ENCODE measurements around the gene SLC4A11. TPM values are rescaled to one million over a fixed set of nuclear protein-coding genes. Genes with fewer than 3 reads are reported as not detected.

The SLC4A11 gene
- polyA plus RNA-seq, 2 of the 4 experiments (the other 2 are of a cell fraction), result 2.0 to 10.7 TPM

DNA sequence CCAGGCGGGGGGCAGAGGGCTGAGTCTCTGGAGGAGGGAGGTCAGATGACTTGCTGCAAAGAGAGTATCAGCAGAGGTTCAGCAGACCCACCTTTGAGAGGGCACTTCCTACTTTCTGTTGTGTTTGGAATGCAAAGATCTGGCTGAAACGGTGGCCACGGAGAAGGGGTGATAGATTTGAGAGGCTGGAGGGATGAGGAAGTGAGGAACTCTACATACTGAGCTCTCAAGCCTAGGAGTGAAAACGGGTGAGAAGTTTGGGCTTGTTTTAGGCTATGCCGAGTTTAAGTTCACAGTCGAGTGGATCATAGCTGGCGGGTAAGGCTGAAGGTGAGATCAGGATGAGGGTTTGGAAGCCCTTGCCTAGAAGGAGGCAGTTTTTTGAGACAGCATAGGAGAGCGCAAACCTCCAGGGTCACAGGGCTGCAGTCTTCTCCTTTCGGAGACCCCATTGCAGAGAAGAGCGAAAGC lies 30.2 kb downstream of the SLC4A11 start (continued):
- TF ChIP-seq, protein P1, sequence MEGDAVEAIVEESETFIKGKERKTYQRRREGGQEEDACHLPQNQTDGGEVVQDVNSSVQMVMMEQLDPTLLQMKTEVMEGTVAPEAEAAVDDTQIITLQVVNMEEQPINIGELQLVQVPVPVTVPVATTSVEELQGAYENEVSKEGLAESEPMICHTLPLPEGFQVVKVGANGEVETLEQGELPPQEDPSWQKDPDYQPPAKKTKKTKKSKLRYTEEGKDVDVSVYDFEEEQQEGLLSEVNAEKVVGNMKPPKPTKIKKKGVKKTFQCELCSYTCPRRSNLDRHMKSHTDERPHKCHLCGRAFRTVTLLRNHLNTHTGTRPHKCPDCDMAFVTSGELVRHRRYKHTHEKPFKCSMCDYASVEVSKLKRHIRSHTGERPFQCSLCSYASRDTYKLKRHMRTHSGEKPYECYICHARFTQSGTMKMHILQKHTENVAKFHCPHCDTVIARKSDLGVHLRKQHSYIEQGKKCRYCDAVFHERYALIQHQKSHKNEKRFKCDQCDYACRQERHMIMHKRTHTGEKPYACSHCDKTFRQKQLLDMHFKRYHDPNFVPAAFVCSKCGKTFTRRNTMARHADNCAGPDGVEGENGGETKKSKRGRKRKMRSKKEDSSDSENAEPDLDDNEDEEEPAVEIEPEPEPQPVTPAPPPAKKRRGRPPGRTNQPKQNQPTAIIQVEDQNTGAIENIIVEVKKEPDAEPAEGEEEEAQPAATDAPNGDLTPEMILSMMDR (IDR thresholded peaks at IDR 0.05), result no peak
- TF ChIP-seq TFCP2L1 (CRISPR knock-in tag; IDR thresholded peaks at IDR 0.05), result no peak
- TF ChIP-seq RNF2 (IDR thresholded peaks at IDR 0.05; ENCODE audit: borderline replicate concordance, low read depth), result no peak
- no peak for TF ChIP-seq FOSL2 (IDR thresholded peaks at IDR 0.05)
- no peak for TF ChIP-seq FOSL2 (CRISPR knock-in tag; IDR thresholded peaks at IDR 0.05)
- no peak for TF ChIP-seq BHLHE40 (IDR thresholded peaks at IDR 0.05; ENCODE audit: low read depth, low read length)
- no peak for TF ChIP-seq NR3C1 (IDR thresholded peaks at IDR 0.05)

DNA sequence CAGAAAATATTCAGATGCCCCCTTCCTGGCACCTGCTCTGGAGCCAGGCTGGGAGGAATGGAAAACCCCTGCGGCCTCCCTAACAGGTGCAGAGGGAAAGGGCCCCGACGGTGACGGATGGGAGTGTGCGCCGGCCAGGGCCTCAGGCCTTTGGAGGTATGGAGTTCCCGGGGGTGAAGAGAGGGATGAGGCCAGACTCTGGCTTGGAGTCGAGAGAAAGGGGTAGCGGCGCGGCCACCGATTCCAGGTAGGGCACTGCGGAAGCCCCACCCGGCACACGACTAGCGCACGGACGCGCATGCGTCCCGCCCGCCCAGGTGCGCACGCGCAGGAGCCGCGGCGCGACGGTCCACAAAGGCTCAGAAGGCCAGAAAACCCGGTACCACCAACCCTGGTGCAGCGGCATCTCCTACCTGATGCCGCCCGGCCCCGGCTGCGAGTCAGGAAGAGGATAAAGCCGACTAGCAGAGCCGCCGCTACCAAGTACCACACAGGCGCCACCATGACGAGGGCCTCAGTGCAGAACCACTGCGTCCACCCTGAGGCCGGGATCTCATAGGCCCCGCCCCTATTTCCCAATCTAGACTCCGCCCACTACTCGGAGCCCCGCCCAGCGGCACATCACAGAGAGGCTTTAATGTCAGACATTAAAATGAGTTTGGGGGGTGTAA lies 34.7 kb downstream of the SLC4A11 start, which contains the start of gene DDRGK1:
TSS of gene DDRGK1 (minus strand) at position 559 of the 671 bp plus-strand sequence. CDS start at position 504, 55 bp downstream.
- peak; percentile 88 to 91 for DNase-seq (ENCODE audit: low read depth in 1 of 2, low spot score in 1 of 2)
- 3% methylated on average over 21 of the region's 48 CpGs for WGBS (ENCODE audit: missing lambda C conversion rate)
- FAIRE-seq, result no peak
- H3K4me2 ChIP-seq, result peak within 1 kb of the TSS; percentile 96
- peaks cover 15% of the 10 kb centered on the region for H3K4me1 ChIP-seq
- CTCF ChIA-PET, result interaction anchor here (1.1 to 1.3 kb wide), 2 partner anchors 12 to 15 kb away, joined by 3 read pairs; no protein-coding TSS in a partner anchor
- H3K9me3 ChIP-seq, result no peaks in the 10 kb centered on the region
- TF ChIP-seq SMC3 (IDR thresholded peaks at IDR 0.05), result no peak
- TF ChIP-seq POLR2A (IDR thresholded peaks at IDR 0.05; ENCODE audit: low read length), result peak; percentile 83
- peak; percentile 89 to 98 for TF ChIP-seq CEBPB (IDR thresholded peaks at IDR 0.05)
- TF ChIP-seq, protein P2, sequence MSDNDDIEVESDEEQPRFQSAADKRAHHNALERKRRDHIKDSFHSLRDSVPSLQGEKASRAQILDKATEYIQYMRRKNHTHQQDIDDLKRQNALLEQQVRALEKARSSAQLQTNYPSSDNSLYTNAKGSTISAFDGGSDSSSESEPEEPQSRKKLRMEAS (IDR thresholded peaks at IDR 0.05), result peak; percentile 77; the same call in 1 of the 2 replicates
- TF ChIP-seq PHF8 (IDR thresholded peaks at IDR 0.05; ENCODE audit: borderline replicate concordance, low read depth), result peak; percentile 91
- TF ChIP-seq JUN (IDR thresholded peaks at IDR 0.05), result peak; percentile 78 to 94
- 0 out of 2 replicates have a peak, but pooled peaks have one; percentile 51 for TF ChIP-seq TP53 (CRISPR knock-in tag; IDR thresholded peaks at IDR 0.05)
- no peak for TF ChIP-seq EHF (CRISPR knock-in tag; IDR thresholded peaks at IDR 0.05)
- 0 out of 2 replicates have a peak, but pooled peaks have one; percentile 9 for TF ChIP-seq HOXB5 (CRISPR knock-in tag; IDR thresholded peaks at IDR 0.05)
- TF ChIP-seq, protein P3, sequence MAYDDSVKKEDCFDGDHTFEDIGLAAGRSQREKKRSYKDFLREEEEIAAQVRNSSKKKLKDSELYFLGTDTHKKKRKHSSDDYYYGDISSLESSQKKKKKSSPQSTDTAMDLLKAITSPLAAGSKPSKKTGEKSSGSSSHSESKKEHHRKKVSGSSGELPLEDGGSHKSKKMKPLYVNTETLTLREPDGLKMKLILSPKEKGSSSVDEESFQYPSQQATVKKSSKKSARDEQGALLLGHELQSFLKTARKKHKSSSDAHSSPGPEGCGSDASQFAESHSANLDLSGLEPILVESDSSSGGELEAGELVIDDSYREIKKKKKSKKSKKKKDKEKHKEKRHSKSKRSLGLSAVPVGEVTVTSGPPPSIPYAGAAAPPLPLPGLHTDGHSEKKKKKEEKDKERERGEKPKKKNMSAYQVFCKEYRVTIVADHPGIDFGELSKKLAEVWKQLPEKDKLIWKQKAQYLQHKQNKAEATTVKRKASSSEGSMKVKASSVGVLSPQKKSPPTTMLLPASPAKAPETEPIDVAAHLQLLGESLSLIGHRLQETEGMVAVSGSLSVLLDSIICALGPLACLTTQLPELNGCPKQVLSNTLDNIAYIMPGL (CRISPR knock-in tag; IDR thresholded peaks at IDR 0.05; ENCODE audit: borderline replicate concordance), result peak; percentile 20; the same call in 1 of the 2 replicates
- no peak for TF ChIP-seq CHD2 (IDR thresholded peaks at IDR 0.05; ENCODE audit: low read length, partially characterized antibody)
- TF ChIP-seq TFCP2L1 (CRISPR knock-in tag; IDR thresholded peaks at IDR 0.05), result peak; percentile 9; the same call in 1 of the 2 replicates
- TF ChIP-seq, protein P4, sequence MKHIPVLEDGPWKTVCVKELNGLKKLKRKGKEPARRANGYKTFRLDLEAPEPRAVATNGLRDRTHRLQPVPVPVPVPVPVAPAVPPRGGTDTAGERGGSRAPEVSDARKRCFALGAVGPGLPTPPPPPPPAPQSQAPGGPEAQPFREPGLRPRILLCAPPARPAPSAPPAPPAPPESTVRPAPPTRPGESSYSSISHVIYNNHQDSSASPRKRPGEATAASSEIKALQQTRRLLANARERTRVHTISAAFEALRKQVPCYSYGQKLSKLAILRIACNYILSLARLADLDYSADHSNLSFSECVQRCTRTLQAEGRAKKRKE (CRISPR knock-in tag; IDR thresholded peaks at IDR 0.05; ENCODE audit: low read depth), result no peak
- 0 out of 2 replicates have a peak, but pooled peaks have one; percentile 17 for TF ChIP-seq KDM5A (IDR thresholded peaks at IDR 0.05)
- TF ChIP-seq, protein P5, sequence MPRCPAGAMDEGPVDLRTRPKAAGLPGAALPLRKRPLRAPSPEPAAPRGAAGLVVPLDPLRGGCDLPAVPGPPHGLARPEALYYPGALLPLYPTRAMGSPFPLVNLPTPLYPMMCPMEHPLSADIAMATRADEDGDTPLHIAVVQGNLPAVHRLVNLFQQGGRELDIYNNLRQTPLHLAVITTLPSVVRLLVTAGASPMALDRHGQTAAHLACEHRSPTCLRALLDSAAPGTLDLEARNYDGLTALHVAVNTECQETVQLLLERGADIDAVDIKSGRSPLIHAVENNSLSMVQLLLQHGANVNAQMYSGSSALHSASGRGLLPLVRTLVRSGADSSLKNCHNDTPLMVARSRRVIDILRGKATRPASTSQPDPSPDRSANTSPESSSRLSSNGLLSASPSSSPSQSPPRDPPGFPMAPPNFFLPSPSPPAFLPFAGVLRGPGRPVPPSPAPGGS (IDR thresholded peaks at IDR 0.05), result peak; percentile 94
- H3K27ac ChIP-seq, result peak within 1 kb of the TSS; percentile 94
- H3K4me3 ChIP-seq, result peak within 1 kb of the TSS; percentile 86
- POLR2A ChIA-PET, result interaction anchor here (1.1 kb wide), 1 partner anchor 23 kb away, joined by 4 read pairs; no protein-coding TSS in a partner anchor
- ATAC-seq, result peak; percentile 89
